GM12891 (cell line): Measurements from ENCODE around the gene BTF3.
"Not testable (repeated sequence)": the region's sequence is repeated elsewhere in the genome, so short reads cannot be mapped to it uniquely, and the experiment has no call there.

ENCODE experiments used
- DNase-seq: peaks from one replicate; pipeline ENCODE4 v3.0.0; 2011; ENCODE audit warnings: low spot score; ENCODE audit not compliant: insufficient read length
- FAIRE-seq: peaks from 2 replicates; lab custom pipeline; 2011; peaks lifted over from hg19 to GRCh38; lab: Jason Lieb, UNC
- PAX5 ChIP-seq: IDR thresholded peaks from 2 replicates; pipeline ENCODE4 v1.6.1; 2011; ENCODE audit warnings: low read length, moderate library complexity, mild to moderate bottlenecking; ENCODE audit not compliant: insufficient read depth, severe bottlenecking
- POLR2A ChIP-seq: IDR thresholded peaks from 2 replicates; pipeline ENCODE4 v1.6.1; 2011; ENCODE audit warnings: low read depth, low read length, control low read depth
- POLR2AphosphoS5 ChIP-seq: IDR thresholded peaks from 2 replicates; pipeline ENCODE4 v1.6.1; 2011; ENCODE audit warnings: low read depth, low read length, control low read depth
- POU2F2 ChIP-seq: IDR thresholded peaks from 2 replicates; pipeline ENCODE4 v1.6.1; 2011; ENCODE audit warnings: low read depth, mild to moderate bottlenecking, control low read depth, low read length, moderate library complexity
- SPI1 ChIP-seq: IDR thresholded peaks from 2 replicates; pipeline ENCODE4 v1.6.1; 2011; ENCODE audit warnings: low read depth, low read length, control low read depth
- TAF1 ChIP-seq: IDR thresholded peaks from 2 replicates; pipeline ENCODE4 v1.6.1; 2011; ENCODE audit warnings: low read depth, low read length, control low read depth

Gene BTF3

DNA sequence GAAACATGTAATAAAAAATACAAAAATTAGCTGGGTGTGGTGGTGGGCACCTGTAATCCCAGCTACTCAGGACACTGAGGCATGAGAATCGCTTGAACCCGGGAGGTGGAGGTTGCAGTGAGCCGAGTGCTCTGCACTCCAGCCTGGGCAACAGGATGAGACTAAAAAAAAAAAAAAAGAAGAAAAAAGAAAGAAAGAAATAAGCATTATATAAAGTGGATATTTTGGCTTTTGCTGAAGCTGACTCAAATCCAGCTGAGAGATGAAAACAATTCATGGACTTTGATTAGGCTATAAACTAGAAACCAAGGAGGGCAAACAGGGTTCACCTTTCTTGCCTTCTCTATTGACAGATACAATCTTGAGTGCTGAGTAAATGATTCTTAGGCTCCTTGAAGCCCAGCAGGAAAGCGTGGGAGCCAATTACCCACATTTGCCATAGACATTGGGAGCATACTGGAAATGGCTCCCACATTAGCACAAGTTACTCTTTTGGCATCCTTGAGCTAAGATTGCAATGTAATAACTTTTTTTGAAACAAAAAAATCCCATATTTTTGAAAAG lies 2.4 kb upstream of the BTF3 start:
- DNase-seq = no peak
- no peak for FAIRE-seq
- no peak for TF ChIP-seq POLR2A

GRCh38 chr5:73496984-73497457 lies 1.2 kb upstream of the BTF3 start:
- DNase-seq = no peak
- FAIRE-seq = no peak
- TF ChIP-seq TAF1 = no peak
- no peak for TF ChIP-seq PAX5
- TF ChIP-seq POU2F2 = no peak
- TF ChIP-seq SPI1 = no peak
- no peak for TF ChIP-seq POLR2A
- TF ChIP-seq POLR2AphosphoS5 = no peak

DNA sequence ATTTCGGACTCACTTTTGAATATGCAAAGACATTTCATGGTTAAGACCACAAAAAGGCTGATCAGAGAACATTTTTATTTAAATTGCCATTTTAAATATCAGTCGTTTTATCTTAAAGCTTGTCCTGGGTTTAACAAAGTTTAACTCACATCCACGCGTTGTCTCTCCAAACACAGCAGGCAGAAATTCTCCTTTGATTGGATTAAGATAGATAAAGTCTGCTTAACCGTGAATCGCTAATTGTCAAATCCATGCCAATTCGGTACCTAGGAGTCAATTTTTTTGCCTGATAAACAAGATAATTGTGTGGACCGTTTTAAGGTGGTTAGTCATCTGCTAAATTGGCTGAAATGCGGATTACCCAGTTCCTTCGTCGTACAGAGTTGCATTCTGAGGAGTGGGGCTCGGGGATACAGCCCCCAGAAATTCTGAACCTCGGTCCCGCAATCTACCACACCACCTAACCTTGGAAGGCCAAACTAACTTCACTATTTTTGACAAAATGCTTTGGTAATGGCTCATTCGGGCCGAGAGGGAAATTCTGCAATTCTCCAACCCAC lies 665 bp upstream of the BTF3 start:
- FAIRE-seq (no peak), DNase-seq (no peak)

DNA sequence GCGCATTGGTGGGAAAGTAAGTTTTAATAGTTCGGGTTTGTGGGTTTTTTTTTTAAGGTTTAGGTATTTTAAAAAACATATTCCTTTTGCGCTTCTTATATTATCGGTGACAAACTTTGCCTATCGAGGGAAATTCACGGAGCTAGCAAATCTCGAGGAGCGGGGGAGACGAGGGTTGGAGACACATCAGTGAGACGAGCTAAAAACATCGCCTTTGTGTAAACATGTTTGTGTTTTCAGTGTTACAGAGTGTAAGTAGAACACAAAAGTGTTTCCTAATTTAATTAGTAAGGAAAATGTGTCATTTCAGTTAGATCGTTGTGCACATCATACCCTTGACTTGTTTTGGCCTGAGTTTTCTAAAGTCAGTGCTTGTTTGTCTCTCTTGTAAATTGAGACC lies 945 bp downstream of the BTF3 start:
- FAIRE-seq = no peak
- TF ChIP-seq POU2F2 (no peak), POLR2A (no peak), POLR2AphosphoS5 (no peak), PAX5 (no peak)
- DNase-seq = no peak

More for the DNA sequence above, 665 bp upstream of the BTF3 start:
- no peak for TF ChIP-seq POLR2A
- no peak for TF ChIP-seq TAF1
- no peak for TF ChIP-seq PAX5
- TF ChIP-seq SPI1 = no peak
- TF ChIP-seq POLR2AphosphoS5 = no peak
- no peak for TF ChIP-seq POU2F2

GRCh38 chr5:73499756-73500155 lies 1.5 kb downstream of the BTF3 start:
- DNase-seq (no peak), FAIRE-seq (no peak)

GRCh38 chr5:73501406-73501805 lies 3.2 kb downstream of the BTF3 start:
- FAIRE-seq = no peak
- no peak for TF ChIP-seq POU2F2
- no peak for TF ChIP-seq SPI1
- TF ChIP-seq PAX5 = no peak
- no peak for TF ChIP-seq TAF1
- no peak for TF ChIP-seq POLR2A
- TF ChIP-seq POLR2AphosphoS5 = no peak

More at GRCh38 chr5:73499756-73500155, 1.5 kb downstream of the BTF3 start:
- TF ChIP-seq POU2F2 (no peak), PAX5 (no peak), POLR2A (no peak), SPI1 (no peak), TAF1 (no peak), POLR2AphosphoS5 (no peak)

DNA sequence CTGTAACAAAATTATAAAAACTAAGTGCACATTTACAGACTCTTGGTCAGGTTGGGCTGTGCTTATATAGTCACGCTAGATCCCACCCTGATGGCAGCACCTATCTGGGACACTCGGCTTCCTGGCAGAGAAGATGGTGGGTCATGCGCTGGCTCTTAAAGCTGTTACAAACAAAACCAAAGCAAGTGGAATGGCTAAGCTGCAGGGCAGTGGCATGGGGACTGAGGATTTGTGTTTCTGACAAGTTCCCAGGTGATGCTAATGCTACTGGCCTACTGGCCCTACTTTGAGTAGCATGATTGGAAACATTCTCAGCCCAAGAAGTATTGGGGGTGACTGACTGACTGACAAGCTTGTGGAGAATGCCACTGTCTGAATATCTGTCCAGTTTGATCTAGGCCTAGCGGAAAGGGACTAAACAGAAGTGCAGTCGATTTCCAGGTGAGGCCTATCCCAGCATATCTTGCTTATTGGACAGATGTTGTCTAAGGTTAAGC lies 8.3 kb downstream of the BTF3 start:
- TF ChIP-seq POU2F2 = no peak
- peak; percentile 78 for TF ChIP-seq POLR2AphosphoS5
- peak; percentile 62; the same call in 1 of the 2 replicates for TF ChIP-seq POLR2A
- FAIRE-seq = peak; percentile 60
- DNase-seq = no peak

More at GRCh38 chr5:73501406-73501805, 3.2 kb downstream of the BTF3 start:
- DNase-seq = no peak

DNA sequence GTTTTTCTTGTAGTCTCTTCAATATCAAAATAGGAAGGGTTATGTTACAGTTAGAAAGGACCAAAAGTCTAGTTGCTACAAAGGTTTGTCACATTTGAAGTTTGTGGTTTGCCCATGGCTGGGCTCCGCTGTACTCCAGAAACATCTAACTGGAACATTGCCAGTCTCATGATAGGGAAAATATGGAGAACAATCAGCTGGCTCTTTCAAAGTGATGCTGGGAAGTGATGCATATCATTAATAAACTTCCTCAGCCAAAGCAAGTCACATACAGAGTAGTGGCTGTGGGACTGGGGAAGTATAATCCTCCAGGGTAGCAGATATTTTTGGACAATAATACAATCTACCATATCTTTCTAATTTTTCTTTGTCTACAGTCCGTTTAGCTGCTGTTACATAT lies 8.8 kb downstream of the BTF3 start:
- TF ChIP-seq TAF1 (no peak), PAX5 (no peak), POU2F2 (no peak), POLR2AphosphoS5 (no peak), SPI1 (no peak), POLR2A (no peak)
- FAIRE-seq = no peak
- no peak for DNase-seq

GRCh38 chr5:73508521-73508920 lies 10.3 kb downstream of the BTF3 start:
- peak; percentile 76 for FAIRE-seq
- DNase-seq = not testable (repeated sequence)

DNA sequence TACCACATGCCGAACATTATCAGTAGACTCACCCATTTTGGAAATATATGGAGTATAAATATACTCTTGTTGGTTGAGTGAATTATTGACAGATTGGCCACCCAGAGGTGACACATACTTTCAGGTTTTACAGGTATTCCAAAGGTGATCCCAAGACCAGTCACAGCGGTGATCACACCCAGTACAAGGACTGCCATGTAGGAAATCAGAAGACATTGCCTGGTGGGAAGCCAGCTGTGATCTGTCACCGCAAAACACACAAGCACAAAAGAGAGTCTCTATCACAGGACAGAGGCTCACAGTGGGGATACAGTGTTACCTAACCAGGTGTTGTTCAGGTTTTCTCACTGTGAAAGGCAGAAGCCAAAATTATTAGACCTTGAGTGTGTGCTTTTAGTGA lies 15.8 kb downstream of the BTF3 start:
- TF ChIP-seq POLR2AphosphoS5 (no peak), POU2F2 (no peak), POLR2A (no peak), TAF1 (no peak), PAX5 (no peak), SPI1 (no peak)
- DNase-seq (no peak), FAIRE-seq (no peak)

GRCh38 chr5:73514418-73514817 lies 16.2 kb downstream of the BTF3 start:
- no peak for DNase-seq

More at GRCh38 chr5:73514418-73514817, 16.2 kb downstream of the BTF3 start:
- no peak for TF ChIP-seq POLR2AphosphoS5
- no peak for TF ChIP-seq TAF1
- no peak for TF ChIP-seq PAX5
- no peak for TF ChIP-seq POLR2A
- no peak for TF ChIP-seq SPI1
- TF ChIP-seq POU2F2 = no peak
- no peak for FAIRE-seq
